ENCODE measurements around the gene FDX1.

Gene FDX1

DNA sequence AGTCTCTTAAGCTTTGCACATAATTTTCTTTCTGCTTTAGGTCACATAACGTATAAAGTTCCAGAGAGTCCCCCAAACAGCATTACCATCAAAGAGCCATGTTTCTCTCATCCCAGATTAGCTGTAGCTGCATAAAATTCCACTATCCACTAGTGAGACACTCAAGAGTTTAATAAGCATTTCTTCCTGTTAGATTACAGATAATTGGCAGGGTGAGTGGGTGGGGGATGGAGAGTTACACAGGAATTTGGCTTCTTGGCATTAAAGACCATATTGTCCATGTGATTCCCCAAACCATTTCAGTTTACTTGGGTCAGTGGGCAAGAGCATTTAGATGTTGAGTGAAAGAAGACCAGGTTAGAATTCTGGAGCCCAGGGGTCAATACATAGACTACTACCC is 82.3 kb downstream of the FDX1 start:
- no peak for DNase-seq

DNA sequence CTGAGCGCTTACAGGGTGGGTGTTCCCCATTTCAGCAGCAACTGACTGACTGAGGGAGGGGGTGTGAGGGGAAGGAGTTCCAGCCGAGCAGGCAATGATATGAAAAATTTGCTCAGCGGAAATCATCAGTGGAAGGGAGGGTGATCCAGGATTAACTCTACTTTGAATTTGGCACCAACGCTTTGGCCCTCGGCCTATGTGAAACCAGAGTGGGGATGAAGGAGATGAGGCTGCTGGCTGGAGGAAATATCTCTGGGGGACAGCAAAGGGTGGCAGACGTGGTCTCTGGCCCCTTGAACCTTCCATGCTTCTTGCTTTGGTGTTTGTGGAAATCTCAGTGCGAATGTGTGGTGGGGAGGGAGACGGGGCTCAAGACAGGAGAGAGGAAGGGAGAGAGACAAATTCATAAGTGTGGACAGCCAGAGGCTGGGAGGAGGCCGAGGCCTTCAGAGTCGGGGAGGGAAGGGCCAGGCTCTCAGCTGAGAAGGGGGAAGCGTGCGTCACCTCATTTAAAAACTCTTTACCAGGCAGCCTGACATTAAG is 83.6 kb downstream of the FDX1 start:
- DNase-seq = no peak

- peak; percentile 23 for DNase-seq
Observed at GRCh38 chr11:110513846-110514437, 84.2 kb downstream of the FDX1 start.
